ENCODE measurements around the gene MEIKIN. TPM values are rescaled to one million over a fixed set of nuclear protein-coding genes. Genes with fewer than 3 reads are reported as not detected.

The MEIKIN gene
- total and polyA plus RNA-seq, 2 experiments from 2014 or later: not detected

DNA sequence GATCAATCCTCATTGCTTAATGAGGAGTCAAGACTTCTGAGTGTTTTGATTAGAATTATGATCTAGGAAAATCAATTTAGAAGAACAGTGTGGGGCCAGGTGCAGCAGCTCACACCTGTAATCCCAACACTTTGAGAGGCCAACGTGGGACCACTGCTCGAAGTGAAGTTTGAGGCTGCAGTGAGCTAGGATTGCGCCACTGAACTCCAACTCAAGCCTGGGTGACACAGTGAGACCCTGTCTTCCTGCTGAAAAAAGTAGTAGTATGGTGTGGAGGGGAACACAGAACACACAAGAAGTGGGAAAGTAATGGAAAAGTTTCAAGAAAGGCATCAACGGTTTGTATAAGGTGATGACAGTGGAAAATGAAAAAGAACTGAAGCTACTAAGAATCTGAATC, 157.7 kb downstream of the MEIKIN start:
- Mint-ChIP-seq H3K36me3 (ENCODE audit: low read depth) (no peaks in the 10 kb centered on the region), H3K27ac (no peak overlapping the region), H3K4me3 (no peak overlapping the region), H3K9me3 (no peaks in the 10 kb centered on the region), H3K4me1 (peaks cover 6% of the 10 kb centered on the region; the same call in 2 of the 3 replicates), H3K27me3 (ENCODE audit: insufficient read depth, low read depth, poor library complexity) (no peaks in the 10 kb centered on the region)
- peaks cover 95% of the 10 kb centered on the region for H3K79me2 ChIP-seq (replicated peaks; ENCODE audit: insufficient read depth)
- DNase-seq (ENCODE audit: low spot score): no peak
- no peaks in the 10 kb centered on the region for H3K9me2 ChIP-seq (ENCODE audit: insufficient read depth)
- no peaks in the 10 kb centered on the region for H3F3A ChIP-seq (replicated peaks; ENCODE audit: low read depth)
- no peak overlapping the region for H3K27ac ChIP-seq (ENCODE audit: low read depth)
- no peak for ATAC-seq
- no peaks in the 10 kb centered on the region for H3K27me3 ChIP-seq (ENCODE audit: insufficient read depth)
- TF ChIP-seq, protein P1, sequence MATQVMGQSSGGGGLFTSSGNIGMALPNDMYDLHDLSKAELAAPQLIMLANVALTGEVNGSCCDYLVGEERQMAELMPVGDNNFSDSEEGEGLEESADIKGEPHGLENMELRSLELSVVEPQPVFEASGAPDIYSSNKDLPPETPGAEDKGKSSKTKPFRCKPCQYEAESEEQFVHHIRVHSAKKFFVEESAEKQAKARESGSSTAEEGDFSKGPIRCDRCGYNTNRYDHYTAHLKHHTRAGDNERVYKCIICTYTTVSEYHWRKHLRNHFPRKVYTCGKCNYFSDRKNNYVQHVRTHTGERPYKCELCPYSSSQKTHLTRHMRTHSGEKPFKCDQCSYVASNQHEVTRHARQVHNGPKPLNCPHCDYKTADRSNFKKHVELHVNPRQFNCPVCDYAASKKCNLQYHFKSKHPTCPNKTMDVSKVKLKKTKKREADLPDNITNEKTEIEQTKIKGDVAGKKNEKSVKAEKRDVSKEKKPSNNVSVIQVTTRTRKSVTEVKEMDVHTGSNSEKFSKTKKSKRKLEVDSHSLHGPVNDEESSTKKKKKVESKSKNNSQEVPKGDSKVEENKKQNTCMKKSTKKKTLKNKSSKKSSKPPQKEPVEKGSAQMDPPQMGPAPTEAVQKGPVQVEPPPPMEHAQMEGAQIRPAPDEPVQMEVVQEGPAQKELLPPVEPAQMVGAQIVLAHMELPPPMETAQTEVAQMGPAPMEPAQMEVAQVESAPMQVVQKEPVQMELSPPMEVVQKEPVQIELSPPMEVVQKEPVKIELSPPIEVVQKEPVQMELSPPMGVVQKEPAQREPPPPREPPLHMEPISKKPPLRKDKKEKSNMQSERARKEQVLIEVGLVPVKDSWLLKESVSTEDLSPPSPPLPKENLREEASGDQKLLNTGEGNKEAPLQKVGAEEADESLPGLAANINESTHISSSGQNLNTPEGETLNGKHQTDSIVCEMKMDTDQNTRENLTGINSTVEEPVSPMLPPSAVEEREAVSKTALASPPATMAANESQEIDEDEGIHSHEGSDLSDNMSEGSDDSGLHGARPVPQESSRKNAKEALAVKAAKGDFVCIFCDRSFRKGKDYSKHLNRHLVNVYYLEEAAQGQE (IDR thresholded peaks at IDR 0.05; ENCODE audit: unreplicated experiment): no peak
- TF ChIP-seq NANOG (IDR thresholded peaks at IDR 0.05; ENCODE audit: borderline replicate concordance) (no peak), JUNB (IDR thresholded peaks at IDR 0.05; ENCODE audit: unreplicated experiment) (no peak), EZH2phosphoT487 (IDR thresholded peaks at IDR 0.05; ENCODE audit: unreplicated experiment) (no peak), ZNF331 (CRISPR knock-in tag; IDR thresholded peaks at IDR 0.05; ENCODE audit: low read depth) (no peak), STAT1 (IDR thresholded peaks at IDR 0.05; ENCODE audit: unreplicated experiment) (no peak), CREB1 (CRISPR knock-in tag; IDR thresholded peaks at IDR 0.05; ENCODE audit: low read depth) (no peak), POLR2AphosphoS5 (IDR thresholded peaks at IDR 0.05; ENCODE audit: low read depth) (no peak), EZH2 (IDR thresholded peaks at IDR 0.05; ENCODE audit: low read depth, unreplicated experiment) (no peak), ZNF114 (CRISPR knock-in tag; IDR thresholded peaks at IDR 0.05) (no peak)
- TF ChIP-seq, protein P2, sequence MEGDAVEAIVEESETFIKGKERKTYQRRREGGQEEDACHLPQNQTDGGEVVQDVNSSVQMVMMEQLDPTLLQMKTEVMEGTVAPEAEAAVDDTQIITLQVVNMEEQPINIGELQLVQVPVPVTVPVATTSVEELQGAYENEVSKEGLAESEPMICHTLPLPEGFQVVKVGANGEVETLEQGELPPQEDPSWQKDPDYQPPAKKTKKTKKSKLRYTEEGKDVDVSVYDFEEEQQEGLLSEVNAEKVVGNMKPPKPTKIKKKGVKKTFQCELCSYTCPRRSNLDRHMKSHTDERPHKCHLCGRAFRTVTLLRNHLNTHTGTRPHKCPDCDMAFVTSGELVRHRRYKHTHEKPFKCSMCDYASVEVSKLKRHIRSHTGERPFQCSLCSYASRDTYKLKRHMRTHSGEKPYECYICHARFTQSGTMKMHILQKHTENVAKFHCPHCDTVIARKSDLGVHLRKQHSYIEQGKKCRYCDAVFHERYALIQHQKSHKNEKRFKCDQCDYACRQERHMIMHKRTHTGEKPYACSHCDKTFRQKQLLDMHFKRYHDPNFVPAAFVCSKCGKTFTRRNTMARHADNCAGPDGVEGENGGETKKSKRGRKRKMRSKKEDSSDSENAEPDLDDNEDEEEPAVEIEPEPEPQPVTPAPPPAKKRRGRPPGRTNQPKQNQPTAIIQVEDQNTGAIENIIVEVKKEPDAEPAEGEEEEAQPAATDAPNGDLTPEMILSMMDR (conservative IDR thresholded peaks at IDR 0.05; ENCODE audit: low read depth in 2 of 2): no peak
- TF ChIP-seq, protein P3, sequence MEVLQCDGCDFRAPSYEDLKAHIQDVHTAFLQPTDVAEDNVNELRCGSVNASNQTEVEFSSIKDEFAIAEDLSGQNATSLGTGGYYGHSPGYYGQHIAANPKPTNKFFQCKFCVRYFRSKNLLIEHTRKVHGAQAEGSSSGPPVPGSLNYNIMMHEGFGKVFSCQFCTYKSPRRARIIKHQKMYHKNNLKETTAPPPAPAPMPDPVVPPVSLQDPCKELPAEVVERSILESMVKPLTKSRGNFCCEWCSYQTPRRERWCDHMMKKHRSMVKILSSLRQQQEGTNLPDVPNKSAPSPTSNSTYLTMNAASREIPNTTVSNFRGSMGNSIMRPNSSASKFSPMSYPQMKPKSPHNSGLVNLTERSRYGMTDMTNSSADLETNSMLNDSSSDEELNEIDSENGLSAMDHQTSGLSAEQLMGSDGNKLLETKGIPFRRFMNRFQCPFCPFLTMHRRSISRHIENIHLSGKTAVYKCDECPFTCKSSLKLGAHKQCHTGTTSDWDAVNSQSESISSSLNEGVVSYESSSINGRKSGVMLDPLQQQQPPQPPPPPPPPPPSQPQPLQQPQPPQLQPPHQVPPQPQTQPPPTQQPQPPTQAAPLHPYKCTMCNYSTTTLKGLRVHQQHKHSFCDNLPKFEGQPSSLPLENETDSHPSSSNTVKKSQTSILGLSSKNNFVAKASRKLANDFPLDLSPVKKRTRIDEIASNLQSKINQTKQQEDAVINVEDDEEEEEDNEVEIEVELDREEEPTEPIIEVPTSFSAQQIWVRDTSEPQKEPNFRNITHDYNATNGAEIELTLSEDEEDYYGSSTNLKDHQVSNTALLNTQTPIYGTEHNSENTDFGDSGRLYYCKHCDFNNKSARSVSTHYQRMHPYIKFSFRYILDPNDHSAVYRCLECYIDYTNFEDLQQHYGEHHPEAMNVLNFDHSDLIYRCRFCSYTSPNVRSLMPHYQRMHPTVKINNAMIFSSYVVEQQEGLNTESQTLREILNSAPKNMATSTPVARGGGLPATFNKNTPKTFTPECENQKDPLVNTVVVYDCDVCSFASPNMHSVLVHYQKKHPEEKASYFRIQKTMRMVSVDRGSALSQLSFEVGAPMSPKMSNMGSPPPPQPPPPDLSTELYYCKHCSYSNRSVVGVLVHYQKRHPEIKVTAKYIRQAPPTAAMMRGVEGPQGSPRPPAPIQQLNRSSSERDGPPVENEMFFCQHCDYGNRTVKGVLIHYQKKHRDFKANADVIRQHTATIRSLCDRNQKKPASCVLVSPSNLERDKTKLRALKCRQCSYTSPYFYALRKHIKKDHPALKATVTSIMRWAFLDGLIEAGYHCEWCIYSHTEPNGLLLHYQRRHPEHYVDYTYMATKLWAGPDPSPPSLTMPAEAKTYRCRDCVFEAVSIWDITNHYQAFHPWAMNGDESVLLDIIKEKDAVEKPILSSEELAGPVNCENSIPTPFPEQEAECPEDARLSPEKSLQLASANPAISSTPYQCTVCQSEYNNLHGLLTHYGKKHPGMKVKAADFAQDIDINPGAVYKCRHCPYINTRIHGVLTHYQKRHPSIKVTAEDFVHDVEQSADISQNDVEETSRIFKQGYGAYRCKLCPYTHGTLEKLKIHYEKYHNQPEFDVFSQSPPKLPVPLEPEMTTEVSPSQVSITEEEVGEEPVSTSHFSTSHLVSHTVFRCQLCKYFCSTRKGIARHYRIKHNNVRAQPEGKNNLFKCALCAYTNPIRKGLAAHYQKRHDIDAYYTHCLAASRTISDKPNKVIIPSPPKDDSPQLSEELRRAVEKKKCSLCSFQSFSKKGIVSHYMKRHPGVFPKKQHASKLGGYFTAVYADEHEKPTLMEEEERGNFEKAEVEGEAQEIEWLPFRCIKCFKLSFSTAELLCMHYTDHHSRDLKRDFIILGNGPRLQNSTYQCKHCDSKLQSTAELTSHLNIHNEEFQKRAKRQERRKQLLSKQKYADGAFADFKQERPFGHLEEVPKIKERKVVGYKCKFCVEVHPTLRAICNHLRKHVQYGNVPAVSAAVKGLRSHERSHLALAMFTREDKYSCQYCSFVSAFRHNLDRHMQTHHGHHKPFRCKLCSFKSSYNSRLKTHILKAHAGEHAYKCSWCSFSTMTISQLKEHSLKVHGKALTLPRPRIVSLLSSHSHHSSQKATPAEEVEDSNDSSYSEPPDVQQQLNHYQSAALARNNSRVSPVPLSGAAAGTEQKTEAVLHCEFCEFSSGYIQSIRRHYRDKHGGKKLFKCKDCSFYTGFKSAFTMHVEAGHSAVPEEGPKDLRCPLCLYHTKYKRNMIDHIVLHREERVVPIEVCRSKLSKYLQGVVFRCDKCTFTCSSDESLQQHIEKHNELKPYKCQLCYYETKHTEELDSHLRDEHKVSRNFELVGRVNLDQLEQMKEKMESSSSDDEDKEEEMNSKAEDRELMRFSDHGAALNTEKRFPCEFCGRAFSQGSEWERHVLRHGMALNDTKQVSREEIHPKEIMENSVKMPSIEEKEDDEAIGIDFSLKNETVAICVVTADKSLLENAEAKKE (CRISPR knock-in tag; IDR thresholded peaks at IDR 0.05): no peak
- TF ChIP-seq, protein P4, sequence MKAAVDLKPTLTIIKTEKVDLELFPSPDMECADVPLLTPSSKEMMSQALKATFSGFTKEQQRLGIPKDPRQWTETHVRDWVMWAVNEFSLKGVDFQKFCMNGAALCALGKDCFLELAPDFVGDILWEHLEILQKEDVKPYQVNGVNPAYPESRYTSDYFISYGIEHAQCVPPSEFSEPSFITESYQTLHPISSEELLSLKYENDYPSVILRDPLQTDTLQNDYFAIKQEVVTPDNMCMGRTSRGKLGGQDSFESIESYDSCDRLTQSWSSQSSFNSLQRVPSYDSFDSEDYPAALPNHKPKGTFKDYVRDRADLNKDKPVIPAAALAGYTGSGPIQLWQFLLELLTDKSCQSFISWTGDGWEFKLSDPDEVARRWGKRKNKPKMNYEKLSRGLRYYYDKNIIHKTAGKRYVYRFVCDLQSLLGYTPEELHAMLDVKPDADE (IDR thresholded peaks at IDR 0.05): no peak
- H3K4me2 ChIP-seq: no peak overlapping the region
- H3K36me3 ChIP-seq (ENCODE audit: insufficient read depth): no peaks in the 10 kb centered on the region
- peaks cover 29% of the 10 kb centered on the region for H4K20me1 ChIP-seq (replicated peaks; ENCODE audit: insufficient read depth)
- 0 out of 2 replicates have a peak, but pooled peaks cover 4% of the 10 kb centered on the region for H3K4me1 ChIP-seq (ENCODE audit: insufficient read depth)
- H2AFZ ChIP-seq: no peak overlapping the region
- no peak overlapping the region for H3K4me3 ChIP-seq
